ENCODE measurements around the gene PCED1B. TPM values are rescaled to one million over a fixed set of nuclear protein-coding genes. Genes with fewer than 3 reads are reported as not detected.
A peak's percentile ranks its signal among the peaks of the same experiment; 100 is the strongest.

PCED1B gene
- total and polyA plus RNA-seq, 3 donors from 2014 or later = 30.0 to 56.1 (median 47.2) TPM

GRCh38 chr12:47152095-47152494 is 72.7 kb downstream of the PCED1B start:
- DNase-seq = no peak
- intact Hi-C loops (cut with DNase I; ENCODE audit: low total_unique reads) = no loop called here
- no peak overlapping the region for H3K27ac ChIP-seq
- 83 to 95% methylated on average over 1 of the region's 1 CpG for WGBS, 2 donors
- peaks cover 3% of the 10 kb centered on the region for H3K4me1 ChIP-seq
- H3K9me3 ChIP-seq = no peaks in the 10 kb centered on the region
- TF ChIP-seq CTCF (IDR thresholded peaks at IDR 0.05) = no peak
- TF ChIP-seq POLR2A (IDR thresholded peaks at IDR 0.05) = no peak
- H3K36me3 ChIP-seq (ENCODE audit: low read depth, missing control alignments) = no peaks in the 10 kb centered on the region
- H3K27me3 ChIP-seq = no peaks in the 10 kb centered on the region
- H3K4me3 ChIP-seq = no peak overlapping the region

GRCh38 chr12:47155457-47156166 is 76.2 kb downstream of the PCED1B start:
- Histone ChIP-seq H3K4me1 (peaks cover 3% of the 10 kb centered on the region), H3K4me3 (no peak overlapping the region), H3K27ac (peak overlapping the region; percentile 2 to 69), H3K9me3 (no peaks in the 10 kb centered on the region), H3K27me3 (no peaks in the 10 kb centered on the region), H3K36me3 (ENCODE audit: low read depth, missing control alignments) (no peaks in the 10 kb centered on the region)
- intact Hi-C loops (cut with DNase I; ENCODE audit: low total_unique reads) = no loop called here
- no peak for DNase-seq
- 42 to 67% methylated on average over 3 of the region's 3 CpGs for WGBS, 2 donors
- no peak for TF ChIP-seq CTCF (IDR thresholded peaks at IDR 0.05)
- TF ChIP-seq POLR2A (IDR thresholded peaks at IDR 0.05) = no peak

GRCh38 chr12:47156167-47156736 is 76.8 kb downstream of the PCED1B start:
- TF ChIP-seq CTCF (IDR thresholded peaks at IDR 0.05) = no peak
- TF ChIP-seq POLR2A (IDR thresholded peaks at IDR 0.05) = no peak
- no peaks in the 10 kb centered on the region for H3K27me3 ChIP-seq
- no peaks in the 10 kb centered on the region for H3K36me3 ChIP-seq (ENCODE audit: low read depth, missing control alignments)
- no peaks in the 10 kb centered on the region for H3K9me3 ChIP-seq
- H3K4me1 ChIP-seq = peaks cover 3% of the 10 kb centered on the region
- no peak overlapping the region for H3K4me3 ChIP-seq
- 50 to 54% methylated on average over 2 of the region's 2 CpGs for WGBS, 2 donors
- peak; percentile 85 for DNase-seq
- H3K27ac ChIP-seq = peak overlapping the region; percentile 2 to 22
- intact Hi-C loops (cut with DNase I; ENCODE audit: low total_unique reads) = no loop called here

- intact Hi-C loops (cut with DNase I; ENCODE audit: low total_unique reads) = no loop called here
- 38 to 63% methylated on average over 1 of the region's 1 CpG for WGBS, 2 donors
- H3K9me3 ChIP-seq = no peaks in the 10 kb centered on the region
- no peak for TF ChIP-seq POLR2A (IDR thresholded peaks at IDR 0.05)
- TF ChIP-seq CTCF (IDR thresholded peaks at IDR 0.05) = no peak
- H3K4me3 ChIP-seq = no peak overlapping the region
- no peaks in the 10 kb centered on the region for H3K36me3 ChIP-seq (ENCODE audit: low read depth, missing control alignments)
- H3K4me1 ChIP-seq = peaks cover 3% of the 10 kb centered on the region
- no peak overlapping the region for H3K27ac ChIP-seq
- no peak for DNase-seq
- no peaks in the 10 kb centered on the region for H3K27me3 ChIP-seq
These were observed 79.4 kb downstream of the PCED1B start for GRCh38 chr12:47158792-47159191.

GRCh38 chr12:47159348-47159747 is 79.9 kb downstream of the PCED1B start:
- WGBS, 2 donors = 100% methylated on average over 1 of the region's 1 CpG
- DNase-seq = no peak
- intact Hi-C loops (cut with DNase I; ENCODE audit: low total_unique reads) = no loop called here

More at GRCh38 chr12:47159348-47159747, 79.9 kb downstream of the PCED1B start:
- no peaks in the 10 kb centered on the region for H3K27me3 ChIP-seq
- H3K4me1 ChIP-seq = peaks cover 3% of the 10 kb centered on the region
- H3K9me3 ChIP-seq = no peaks in the 10 kb centered on the region
- H3K27ac ChIP-seq = no peak overlapping the region
- no peaks in the 10 kb centered on the region for H3K36me3 ChIP-seq (ENCODE audit: low read depth, missing control alignments)
- no peak for TF ChIP-seq POLR2A (IDR thresholded peaks at IDR 0.05)
- no peak for TF ChIP-seq CTCF (IDR thresholded peaks at IDR 0.05)
- no peak overlapping the region for H3K4me3 ChIP-seq

Measured in testis (tissue), 3 donors.